CD14-positive monocyte (primary cell): ENCODE data around the gene MYO1G. TPM values are rescaled to one million over a fixed set of nuclear protein-coding genes. Genes with fewer than 3 reads are reported as not detected.

Experiments used
- DNase-seq, 3 donors: peaks; one replicate each; pipeline ENCODE4 v3.0.0-alpha.2; 2011 to 2022
- H2AFZ ChIP-seq: 2 replicates; pipeline ENCODE4 v1.6.0; 2012; ENCODE audit warnings: mild to moderate bottlenecking, low read depth, low read length, inconsistent platforms; ENCODE audit not compliant: insufficient read depth, poor library complexity, severe bottlenecking
- H3K27ac ChIP-seq, 2 donors: 1 replicate in 1 of 2; 2 replicates in 1 of 2; pipeline ENCODE4 v1.5.1; 2012 to 2013; ENCODE audit warnings: low read length in 2 of 2, control low read depth in 1 of 2, inconsistent platforms in 1 of 2, low read depth in 1 of 2, mild to moderate bottlenecking in 1 of 2
- H3K27me3 ChIP-seq, 2 donors: one replicate each; pipeline versions ENCODE4 v1.6.0 to v1.6.1; 2011 to 2013; ENCODE audit warnings: low read length in 2 of 2; ENCODE audit not compliant: control insufficient read depth in 2 of 2, insufficient read depth in 2 of 2
- H3K36me3 ChIP-seq, 2 donors: replicated peaks in 1 of 2; 1 replicate in 1 of 2; 2 replicates in 1 of 2; pipeline versions ENCODE4 v1.5.1 to v1.6.1; 2012 to 2013; ENCODE audit warnings: low read length in 2 of 2, control low read depth in 1 of 2, inconsistent platforms in 1 of 2, mild to moderate bottlenecking in 1 of 2; ENCODE audit not compliant: insufficient read depth in 2 of 2, control insufficient read depth in 1 of 2
- H3K4me1 ChIP-seq, 2 donors: 1 replicate in 1 of 2; 2 replicates in 1 of 2; pipeline versions ENCODE4 v1.5.1 to v1.6.1; 2012 to 2013; ENCODE audit warnings: low read length in 2 of 2, control low read depth in 1 of 2, inconsistent platforms in 1 of 2, mild to moderate bottlenecking in 1 of 2, moderate library complexity in 1 of 2; ENCODE audit not compliant: insufficient read depth in 2 of 2, control insufficient read depth in 1 of 2
- H3K4me2 ChIP-seq: replicated peaks from 2 replicates; pipeline ENCODE3; 2012; ENCODE audit warnings: low read length, moderate library complexity, mild to moderate bottlenecking; ENCODE audit not compliant: poor library complexity, severe bottlenecking; ENCODE audit errors: extremely low read depth
- H3K4me3 ChIP-seq, 3 experiments: fragments of 200-600 bp in 1 of 3; sonication (generic) in 1 of 3; replicated peaks in 1 of 3; 1 replicate in 2 of 3; 2 replicates in 1 of 3; pipeline ENCODE4 v1.5.1; 2011 to 2013; ENCODE audit warnings: low read length in 3 of 3, mild to moderate bottlenecking in 3 of 3, control low read depth in 2 of 3, low read depth in 2 of 3, inconsistent platforms in 1 of 3, moderate library complexity in 1 of 3
- H3K79me2 ChIP-seq: 2 replicates; pipeline ENCODE4 v1.6.0; 2012; ENCODE audit warnings: mild to moderate bottlenecking, control low read depth, inconsistent platforms, low read length, moderate library complexity; ENCODE audit not compliant: insufficient read depth
- H3K9ac ChIP-seq: 2 replicates; pipeline ENCODE4 v1.6.0; 2017; ENCODE audit warnings: low read length, mild to moderate bottlenecking; ENCODE audit not compliant: insufficient read depth, poor library complexity, severe bottlenecking
- H3K9me3 ChIP-seq, 2 donors: replicated peaks in 1 of 2; 1 replicate in 1 of 2; 2 replicates in 1 of 2; pipeline versions ENCODE4 v1.5.1 to v1.6.1; 2012 to 2013; ENCODE audit warnings: low read length in 2 of 2, control low read depth in 1 of 2; ENCODE audit not compliant: control insufficient read depth in 1 of 2, insufficient read depth in 1 of 2
- H4K20me1 ChIP-seq: 2 replicates; pipeline ENCODE4 v1.6.0; 2012; ENCODE audit warnings: mild to moderate bottlenecking, low read length, control low read depth, moderate library complexity; ENCODE audit not compliant: insufficient read depth
- H3K27ac Mint-ChIP-seq, 7 donors: one replicate each; pipeline ENCODE4 v1.8.0; 2020; ENCODE audit warnings: mild to moderate bottlenecking in 7 of 7, mixed read lengths in 7 of 7, moderate library complexity in 6 of 7, inconsistent platforms in 2 of 7
- H3K27me3 Mint-ChIP-seq, 3 donors: one replicate each; pipeline ENCODE4 v1.8.0; 2021 to 2022; ENCODE audit warnings: low read depth in 3 of 3, mild to moderate bottlenecking in 3 of 3, mixed read lengths in 3 of 3, moderate library complexity in 3 of 3, inconsistent platforms in 1 of 3
- H3K36me3 Mint-ChIP-seq, 2 donors: one replicate each; pipeline ENCODE4 v1.8.0; 2020; ENCODE audit warnings: mixed read lengths in 2 of 2, inconsistent platforms in 1 of 2, mild to moderate bottlenecking in 1 of 2
- H3K4me1 Mint-ChIP-seq: one replicate; pipeline ENCODE4 v1.8.0; 2020; ENCODE audit warnings: mild to moderate bottlenecking, mixed read lengths
- H3K4me3 Mint-ChIP-seq, 2 donors: one replicate each; pipeline ENCODE4 v1.8.0; 2020; ENCODE audit warnings: mild to moderate bottlenecking in 2 of 2, mixed read lengths in 2 of 2, moderate library complexity in 1 of 2
- H3K9me3 Mint-ChIP-seq, 7 donors: one replicate each; pipeline ENCODE4 v1.8.0; 2020 to 2022; ENCODE audit warnings: mixed read lengths in 7 of 7, mild to moderate bottlenecking in 6 of 7, moderate library complexity in 6 of 7, inconsistent platforms in 2 of 7
- CTCF ChIP-seq: fragments of 200-600 bp; IDR thresholded peaks from one replicate; pipeline ENCODE4 v1.8.0; 2022; ENCODE audit warnings: antibody characterized with exemption, mild to moderate bottlenecking
- WGBS: methylation state at CpG from one replicate; pipeline ENCODE4 v1.1.5; 2013; ENCODE audit warnings: missing lambda C conversion rate; ENCODE audit not compliant: insufficient coverage; 5-methylcytosine and 5-hydroxymethylcytosine counted together
- intact Hi-C, 2 donors: fragments of 100-400 bp; cut with micrococcal nuclease; formaldehyde crosslinking; loops; one replicate each; pipeline versions ENCODE4 v1.15.0 to v1.15.1; 2023
- polyA plus RNA-seq, 3 donors: library from polyadenylated mRNA; depleted of rRNA in 1 of 3; unstranded in 2 of 3; stranded (reverse) in 1 of 3; fragments of 300-500 nt in 2 of 3; fragments of >200 nt in 1 of 3; fragmentation: Illumina TruSeq in 2 of 3; gene quantifications; 1 replicate in 2 of 3; 2 replicates in 1 of 3; pipeline ENCODE4 v1.2.3, GENCODE V29; 2012 to 2021

MYO1G gene
- polyA plus RNA-seq, 3 donors, result 119 to 314 (median 135) TPM

DNA sequence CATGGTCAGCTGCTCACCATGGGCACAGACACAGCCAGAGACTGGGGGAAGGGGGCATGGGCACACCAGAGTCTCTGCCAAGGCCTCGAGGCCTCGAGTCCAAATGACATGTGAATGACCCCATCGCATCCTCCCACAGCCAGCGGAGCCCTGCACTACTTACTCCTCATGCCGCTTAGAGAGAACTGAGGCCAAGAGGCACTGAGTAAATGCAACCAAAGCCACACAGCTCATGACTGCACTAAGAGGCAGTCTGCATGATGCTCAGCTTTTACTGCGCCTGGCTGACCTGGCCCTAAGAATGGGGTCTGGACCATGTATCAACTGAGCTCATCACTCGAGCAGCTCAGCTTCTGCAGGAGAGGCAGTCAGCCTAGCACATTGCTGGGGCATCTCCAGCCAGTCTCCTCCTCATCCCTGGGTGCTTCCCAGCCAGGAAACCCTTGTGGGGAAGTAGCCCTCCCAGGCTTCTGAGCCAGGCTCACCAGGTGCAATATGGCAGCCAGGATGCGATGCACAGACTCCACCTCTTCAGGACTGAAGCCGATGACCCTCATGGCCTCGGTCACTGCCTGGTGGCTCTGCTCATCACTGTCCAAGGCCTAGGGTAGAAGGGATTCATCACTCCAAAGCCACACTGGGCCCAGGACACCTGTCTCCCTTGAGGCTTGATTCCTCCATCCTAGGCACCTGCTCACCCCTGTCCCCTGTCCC lies 7.5 kb downstream of the MYO1G start:
- no peak overlapping the region for H3K9ac ChIP-seq
- WGBS, result 95% methylated on average over 10 of the region's 10 CpGs
- peak overlapping the region in 1 of 2 donors; percentile 100 for H3K27ac ChIP-seq
- no peak overlapping the region for H3K4me3 ChIP-seq
- no peaks in the 10 kb centered on the region for H3K9me3 ChIP-seq
- peaks cover 58% of the 10 kb centered on the region for H3K79me2 ChIP-seq
- H3K27ac Mint-ChIP-seq, result peak overlapping the region in 4 of 7 donors; percentile 11 to 89 (median 72)
- H3K9me3 Mint-ChIP-seq, result no peaks in the 10 kb centered on the region
- peaks cover 9 to 16% of the 10 kb centered on the region in 2 donors for H3K4me1 ChIP-seq
- H2AFZ ChIP-seq, result no peak overlapping the region
- no peak overlapping the region for H3K4me2 ChIP-seq
- no peak overlapping the region for H3K4me3 Mint-ChIP-seq
- peaks cover 98 to 100% of the 10 kb centered on the region in 2 donors for H3K36me3 ChIP-seq
- no peak for DNase-seq
- peaks cover 87 to 99% of the 10 kb centered on the region in 2 donors for H3K36me3 Mint-ChIP-seq
- H4K20me1 ChIP-seq, result peaks cover 99% of the 10 kb centered on the region
- intact Hi-C loops, result loop anchor here (5.0 to 10.0 kb wide), 3 partner anchors 53 to 166 kb away; no protein-coding TSS in a partner anchor
- no peak for TF ChIP-seq CTCF
- H3K27me3 ChIP-seq, result no peaks in the 10 kb centered on the region
- H3K4me1 Mint-ChIP-seq, result peaks cover 12% of the 10 kb centered on the region
- H3K27me3 Mint-ChIP-seq, result peaks cover 0 to under 1% (median 0%) of the 10 kb centered on the region in 3 donors

DNA sequence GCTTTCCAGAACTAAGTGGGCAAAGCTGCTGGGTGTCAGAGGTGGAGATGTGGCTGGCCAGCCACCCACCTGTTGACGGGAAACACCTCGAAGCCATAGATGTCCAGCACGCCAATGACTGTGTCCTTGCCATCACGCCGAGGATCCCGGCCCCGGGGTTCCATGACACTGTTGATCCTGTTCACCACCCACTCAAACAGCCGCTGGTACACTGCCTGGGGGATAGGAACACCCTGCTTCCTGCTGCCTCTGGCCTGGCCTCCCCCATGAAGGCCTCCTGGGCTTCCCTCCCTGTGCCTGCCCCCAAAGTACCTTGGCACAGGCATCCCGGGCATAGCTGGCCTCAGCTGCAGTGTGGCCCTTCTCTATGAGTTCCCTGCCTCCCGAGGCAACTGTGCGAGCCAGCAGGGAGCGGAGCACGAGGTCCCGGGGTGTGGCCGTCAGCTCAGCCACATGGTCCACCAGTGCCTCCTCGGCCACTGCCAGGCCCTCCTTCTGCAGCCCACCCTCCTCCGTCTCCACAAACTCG lies 8.2 kb downstream of the MYO1G start:
- H3K9me3 Mint-ChIP-seq, result no peaks in the 10 kb centered on the region
- H3K27me3 Mint-ChIP-seq, result peaks cover 0 to 2% (median 0%) of the 10 kb centered on the region in 3 donors
- H3K9ac ChIP-seq, result no peak overlapping the region
- H3K27ac Mint-ChIP-seq, result peak overlapping the region in 4 of 7 donors; percentile 9 to 70 (median 24)
- H3K36me3 ChIP-seq, result peaks cover 99 to 100% of the 10 kb centered on the region in 2 donors
- peaks cover 6% of the 10 kb centered on the region for H3K4me1 Mint-ChIP-seq
- H3K79me2 ChIP-seq, result peaks cover 51% of the 10 kb centered on the region
- H3K4me3 ChIP-seq, result no peak overlapping the region
- H4K20me1 ChIP-seq, result peaks cover 99% of the 10 kb centered on the region
- WGBS, result 94% methylated on average over 11 of the region's 18 CpGs
- H3K36me3 Mint-ChIP-seq, result peaks cover 87 to 99% of the 10 kb centered on the region in 2 donors
- H3K27me3 ChIP-seq, result no peaks in the 10 kb centered on the region
- peak in 1 of 3 donors; percentile 3 for DNase-seq
- TF ChIP-seq CTCF, result no peak
- no peak overlapping the region for H3K4me2 ChIP-seq
- intact Hi-C loops, result loop anchor here (5.0 to 10.0 kb wide), 3 partner anchors 54 to 167 kb away; no protein-coding TSS in a partner anchor
- peak overlapping the region in 1 of 2 donors; percentile 100 for H3K27ac ChIP-seq
- peaks cover 1 to 9% of the 10 kb centered on the region in 2 donors for H3K4me1 ChIP-seq
- H3K4me3 Mint-ChIP-seq, result no peak overlapping the region
- H3K9me3 ChIP-seq, result no peaks in the 10 kb centered on the region
- H2AFZ ChIP-seq, result no peak overlapping the region
